NCI-H2171 (cell line): Measurements from ENCODE around the gene PTPRT.
A peak's percentile ranks its signal among the peaks of the same experiment; 100 is the strongest.

Experiments used
- DNase-seq: peaks from one replicate; lab custom pipeline; 2025; lab: John Stamatoyannopoulos, UW

PTPRT gene

GRCh38 chr20:42376131-42376530 is 813.6 kb downstream of the PTPRT start:
- no peak for DNase-seq

GRCh38 chr20:42373049-42373448 is 816.7 kb downstream of the PTPRT start:
- DNase-seq: no peak

GRCh38 chr20:42370075-42370474 is 819.6 kb downstream of the PTPRT start:
- no peak for DNase-seq

GRCh38 chr20:42368910-42369309 is 820.8 kb downstream of the PTPRT start:
- no peak for DNase-seq

- DNase-seq: peak; percentile 1
These were observed 823.1 kb downstream of the PTPRT start for GRCh38 chr20:42366626-42367025.

- DNase-seq: no peak
These were observed 825.3 kb downstream of the PTPRT start for GRCh38 chr20:42364446-42364845.

- DNase-seq: no peak
These were observed 828.2 kb downstream of the PTPRT start for GRCh38 chr20:42361402-42361970.

- no peak for DNase-seq
These were observed 829.1 kb downstream of the PTPRT start for GRCh38 chr20:42360621-42361020.

- no peak for DNase-seq
These were observed 830.1 kb downstream of the PTPRT start for GRCh38 chr20:42359617-42360016.

GRCh38 chr20:42352096-42352495 is 837.6 kb downstream of the PTPRT start:
- no peak for DNase-seq

GRCh38 chr20:42350521-42350920 is 839.2 kb downstream of the PTPRT start:
- no peak for DNase-seq

GRCh38 chr20:42346189-42347170 is 843.2 kb downstream of the PTPRT start:
- no peak for DNase-seq

GRCh38 chr20:42341654-42342053 is 848.1 kb downstream of the PTPRT start:
- DNase-seq: no peak

GRCh38 chr20:42340368-42340767 is 849.3 kb downstream of the PTPRT start:
- no peak for DNase-seq

GRCh38 chr20:42338294-42339201 is 851.2 kb downstream of the PTPRT start:
- DNase-seq: no peak

- DNase-seq: no peak
These were observed 853.1 kb downstream of the PTPRT start for GRCh38 chr20:42336576-42336975.

GRCh38 chr20:42319252-42320013 is 870.3 kb downstream of the PTPRT start:
- DNase-seq: no peak

- no peak for DNase-seq
These were observed 876.0 kb downstream of the PTPRT start for GRCh38 chr20:42313704-42314103.

- DNase-seq: no peak
These were observed 880.7 kb downstream of the PTPRT start for GRCh38 chr20:42309050-42309449.

- no peak for DNase-seq
These were observed 881.5 kb downstream of the PTPRT start for GRCh38 chr20:42308171-42308570.

GRCh38 chr20:42295592-42295991 is 894.1 kb downstream of the PTPRT start:
- DNase-seq: no peak

GRCh38 chr20:42294976-42295375 is 894.7 kb downstream of the PTPRT start:
- no peak for DNase-seq
